NOMO-1 treated with DMSO at 0.1 percent for 48 hours (cell line): ENCODE data around the gene PALM3.
"Not testable (repeated sequence)": the region's sequence is repeated elsewhere in the genome, so short reads cannot be mapped to it uniquely, and the experiment has no call there.

Experiments
- DNase-seq: peaks from one replicate; lab custom pipeline; 2025; ENCODE audit not compliant: unreplicated experiment; lab: John Stamatoyannopoulos, UW

Gene PALM3

DNA sequence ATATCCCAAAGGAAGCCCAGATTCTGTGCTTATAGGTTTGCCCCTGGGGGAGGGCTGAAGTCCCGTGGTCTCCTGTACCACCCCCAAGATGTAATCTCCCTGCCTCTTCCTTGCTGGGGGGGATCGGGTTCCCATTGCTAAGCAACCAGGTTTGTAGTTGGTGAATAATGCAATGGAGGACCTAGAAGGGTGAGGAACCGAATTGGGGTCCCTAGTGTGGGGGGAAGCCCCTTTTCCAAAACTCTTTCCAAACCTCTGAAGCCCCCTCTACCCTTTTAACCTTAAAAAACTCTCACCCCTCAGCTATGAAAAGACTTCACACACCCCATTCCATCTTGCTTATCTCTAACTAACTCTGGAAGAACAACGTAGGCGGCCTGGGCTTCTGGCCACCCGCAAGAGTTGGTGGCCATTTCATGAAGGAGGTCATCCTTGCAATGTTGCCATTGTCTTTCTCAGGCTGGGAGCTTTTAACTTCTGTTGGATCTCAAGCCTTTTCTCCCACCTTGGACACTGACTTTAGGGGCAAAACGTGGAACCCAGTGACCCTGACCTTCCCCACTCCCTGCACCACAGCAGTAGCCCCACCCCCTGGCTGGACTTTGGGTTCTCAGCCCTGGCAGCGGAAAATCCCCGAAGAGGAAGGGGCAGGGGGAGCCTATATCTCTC lies 661 bp downstream of the PALM3 start:
- DNase-seq = no peak

DNA sequence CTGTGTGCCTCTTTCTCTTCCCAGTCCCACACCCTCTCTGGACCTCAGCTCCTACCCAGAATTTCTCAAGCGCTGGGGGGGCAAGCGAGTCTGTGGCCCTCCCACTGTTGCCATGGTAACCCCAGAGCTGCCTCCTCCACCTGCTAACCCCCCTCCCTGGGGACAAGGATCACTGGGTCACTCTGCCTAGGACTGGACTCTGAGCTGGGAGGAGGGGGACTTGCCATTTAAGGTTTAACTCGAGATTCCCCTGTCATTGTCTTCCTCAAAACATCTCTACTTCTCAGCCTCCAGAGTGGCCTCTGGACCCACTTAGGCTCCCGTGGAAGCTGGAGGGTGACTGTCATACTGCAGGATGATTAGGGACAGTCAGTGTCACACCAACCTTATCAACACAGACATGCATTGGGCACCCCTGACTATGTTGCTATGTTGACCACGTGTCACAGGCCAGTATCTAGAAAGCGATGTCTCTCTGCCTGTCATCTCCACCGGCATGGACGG lies 2.2 kb downstream of the PALM3 start:
- DNase-seq = no peak

DNA sequence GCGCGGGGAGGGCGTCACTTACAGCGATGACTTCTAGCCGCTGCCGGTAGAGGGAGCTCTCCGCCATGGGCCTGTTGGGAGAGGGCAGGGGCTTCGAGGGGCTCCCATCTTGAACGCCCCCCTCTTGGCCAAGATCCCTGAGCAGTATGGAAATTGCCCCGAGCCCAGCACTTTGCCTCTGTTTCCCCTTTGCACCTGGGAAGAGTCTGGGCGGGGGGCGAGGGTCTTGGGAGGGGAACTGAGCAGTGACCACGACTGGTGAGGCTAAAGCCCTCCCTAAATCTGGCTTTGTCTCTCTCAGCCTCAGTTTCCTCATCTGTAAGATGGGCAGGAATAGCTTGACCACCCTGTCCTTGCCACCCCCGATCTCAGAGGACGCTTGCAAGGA lies 2.8 kb downstream of the PALM3 start:
- peak; percentile 20 for DNase-seq

DNA sequence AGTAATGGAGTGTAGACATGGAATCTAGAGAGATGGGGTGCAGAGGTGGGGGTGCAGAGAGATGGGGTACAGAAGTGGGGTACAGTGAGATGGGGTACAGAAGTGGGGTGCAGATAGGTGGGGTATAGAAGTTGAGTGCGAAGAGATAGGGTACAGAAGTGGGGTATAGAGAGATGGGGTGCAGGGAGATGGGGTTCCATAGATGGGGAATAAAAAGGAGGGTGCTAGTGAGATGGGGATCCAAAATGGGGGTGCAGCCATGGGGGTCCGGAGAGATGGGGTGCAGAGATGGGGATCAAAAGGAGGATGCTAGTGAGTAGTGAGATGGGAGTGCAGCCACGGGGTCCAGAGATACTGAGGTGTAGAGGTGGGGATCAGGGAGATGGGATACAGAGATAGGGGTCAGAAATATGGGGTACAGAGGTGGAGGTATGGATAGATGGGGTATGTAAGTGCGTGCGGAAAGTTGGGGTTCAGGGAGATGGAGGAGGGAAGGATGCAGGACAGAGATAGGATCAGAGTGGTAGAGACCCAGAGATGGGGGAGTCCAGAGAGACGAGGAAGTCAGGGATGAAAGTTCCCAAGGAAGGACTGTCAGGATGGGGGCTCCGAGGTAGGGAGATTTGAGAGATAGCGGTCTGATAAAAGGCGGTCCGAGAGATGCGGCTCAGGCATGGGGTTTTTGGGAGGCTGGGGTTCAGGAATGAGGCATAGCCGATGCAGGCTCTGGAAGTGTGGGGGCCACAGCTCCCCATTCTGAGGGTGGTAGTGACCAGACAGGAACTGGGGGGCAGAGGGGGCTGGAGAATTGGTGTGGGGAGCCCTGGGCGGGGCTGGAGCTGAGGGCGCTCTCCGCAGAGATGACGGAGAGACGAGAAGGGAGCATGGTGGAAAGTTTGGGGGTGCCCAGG lies 3.4 kb downstream of the PALM3 start:
- DNase-seq = no peak

DNA sequence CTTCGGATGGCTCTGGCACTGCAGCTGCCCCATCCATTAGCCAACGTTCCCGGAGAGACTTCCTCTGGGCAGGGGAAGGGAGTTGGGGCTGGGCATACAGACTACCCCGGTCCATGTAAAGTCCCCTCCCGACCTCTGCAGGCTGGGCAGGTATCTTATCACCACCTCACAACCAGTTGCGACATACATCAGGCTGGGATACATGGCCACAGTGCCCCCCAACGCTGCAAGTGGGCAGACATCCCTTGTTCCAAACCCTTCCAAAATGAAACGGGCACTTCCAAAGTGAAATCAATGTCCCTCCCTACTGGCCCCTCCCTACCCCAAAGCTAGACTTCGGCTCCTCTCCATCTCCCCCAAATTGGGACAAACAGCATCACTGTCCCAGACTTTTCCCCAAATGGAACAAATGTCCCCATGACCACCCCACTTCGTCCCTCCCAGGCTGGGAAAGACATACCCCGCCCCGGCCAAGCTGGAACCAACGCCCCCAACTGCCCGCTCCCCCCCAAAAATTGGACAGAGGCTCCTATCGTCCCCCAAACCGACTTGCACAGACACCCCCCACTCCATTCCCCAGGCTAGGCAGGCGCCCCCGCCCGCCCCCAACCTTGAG lies 5.0 kb downstream of the PALM3 start:
- no peak for DNase-seq

DNA sequence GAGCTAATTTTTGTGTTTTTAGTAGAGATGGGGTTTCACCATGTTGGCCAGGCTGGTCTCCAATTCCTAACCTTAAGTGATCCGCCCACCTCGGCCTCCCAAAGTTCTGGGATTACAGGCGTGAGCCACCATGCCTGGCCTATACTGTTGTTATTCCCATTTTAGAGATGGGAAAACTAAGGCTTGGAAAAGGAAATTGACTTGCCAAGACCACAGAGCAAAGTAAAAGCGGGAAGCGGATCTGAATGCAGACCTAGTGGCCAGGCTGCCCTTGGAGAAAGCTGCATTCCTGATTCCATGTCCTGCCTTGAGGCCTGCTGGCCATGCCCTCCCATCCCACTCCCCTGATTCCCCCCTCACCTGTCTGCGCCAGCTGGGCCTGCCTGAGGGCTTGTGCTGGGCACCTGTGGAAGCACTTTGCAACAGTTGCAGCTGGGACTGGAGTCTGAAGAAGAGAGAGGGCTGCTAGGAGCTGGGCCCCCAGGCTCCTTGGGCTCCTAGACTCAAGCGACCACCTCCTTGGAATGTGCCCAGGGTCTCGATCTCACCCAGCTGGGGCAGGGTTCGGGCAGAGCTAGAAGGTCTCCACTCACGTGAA lies 5.7 kb downstream of the PALM3 start:
- DNase-seq = no peak

DNA sequence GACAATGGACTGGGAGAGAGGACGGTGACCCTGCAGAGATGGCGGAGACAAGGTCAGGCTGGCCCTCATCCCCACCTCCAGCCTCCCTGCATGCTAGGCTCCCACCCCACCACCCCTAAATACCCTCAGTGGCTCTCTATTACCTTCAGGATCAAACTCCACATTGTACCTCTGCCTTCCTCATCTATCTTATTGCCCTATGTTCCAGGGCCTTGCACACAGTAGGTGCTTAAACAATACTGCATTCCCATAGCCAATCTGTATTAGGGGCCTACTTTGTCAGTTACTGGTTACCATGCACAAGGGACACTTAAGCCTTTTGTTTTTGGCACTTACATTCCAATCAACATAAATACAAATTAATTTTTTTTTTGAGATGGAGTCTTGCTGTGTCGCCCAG lies 6.5 kb downstream of the PALM3 start:
- DNase-seq = no peak

DNA sequence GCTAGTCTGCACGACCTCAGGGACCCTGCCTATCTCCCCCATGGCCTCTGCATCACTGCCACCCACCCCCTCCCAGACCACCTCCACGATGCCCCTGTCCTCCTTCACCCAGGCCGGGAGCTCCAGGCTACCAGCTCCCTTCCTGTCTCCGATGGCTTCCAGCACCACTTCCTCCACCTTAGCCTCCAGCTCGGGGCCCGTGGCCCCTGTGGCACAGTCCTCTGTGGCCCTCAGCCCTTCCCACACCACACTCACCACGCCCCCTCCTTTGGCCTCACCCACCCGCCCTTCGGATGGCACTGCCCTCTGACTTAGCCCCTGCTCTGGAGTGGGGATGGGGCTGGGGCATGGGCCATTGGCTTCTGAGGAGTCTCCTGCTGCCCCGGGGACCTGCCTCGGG lies 7.2 kb downstream of the PALM3 start:
- no peak for DNase-seq

DNA sequence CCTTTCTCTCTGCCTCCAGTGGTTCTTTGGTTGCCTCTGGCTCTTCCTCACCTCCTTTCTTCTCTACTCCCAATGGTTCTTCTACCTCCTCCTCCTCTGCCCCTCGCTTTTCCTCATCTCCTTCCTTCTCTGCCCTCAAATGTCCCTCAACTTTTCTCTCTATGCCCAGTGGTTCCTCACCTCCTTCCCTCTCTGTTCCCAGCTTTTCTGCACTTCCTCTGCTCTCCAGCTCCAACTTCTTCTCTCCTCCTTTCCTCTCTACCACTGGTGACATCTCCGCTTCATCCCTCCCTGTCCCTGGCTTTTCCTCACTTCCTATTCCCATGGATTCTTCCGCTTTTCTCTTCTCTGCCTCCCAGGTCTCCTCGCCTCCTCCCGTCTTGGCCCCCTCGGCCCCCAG lies 7.8 kb downstream of the PALM3 start:
- DNase-seq = no peak

DNA sequence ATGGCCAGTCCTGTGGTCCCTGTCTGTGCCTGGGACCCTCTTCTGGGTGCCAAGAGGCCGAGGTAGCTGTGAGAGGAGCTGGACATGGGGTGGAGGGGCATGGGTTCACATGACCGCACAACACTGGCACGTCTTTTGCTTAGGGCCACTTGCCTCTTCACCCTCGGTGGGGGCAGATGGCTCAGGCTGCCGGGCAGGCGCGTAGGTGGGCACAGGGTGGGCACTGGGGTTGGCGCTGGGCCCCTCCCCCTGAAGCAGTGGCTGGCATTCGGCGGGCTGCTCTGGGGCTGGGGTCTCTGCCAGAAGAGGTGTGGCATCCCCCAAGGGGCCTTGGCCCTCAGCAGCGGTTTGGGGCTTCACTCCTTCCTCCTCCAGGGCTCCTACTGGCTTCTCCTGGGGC lies 8.4 kb downstream of the PALM3 start:
- no peak for DNase-seq

DNA sequence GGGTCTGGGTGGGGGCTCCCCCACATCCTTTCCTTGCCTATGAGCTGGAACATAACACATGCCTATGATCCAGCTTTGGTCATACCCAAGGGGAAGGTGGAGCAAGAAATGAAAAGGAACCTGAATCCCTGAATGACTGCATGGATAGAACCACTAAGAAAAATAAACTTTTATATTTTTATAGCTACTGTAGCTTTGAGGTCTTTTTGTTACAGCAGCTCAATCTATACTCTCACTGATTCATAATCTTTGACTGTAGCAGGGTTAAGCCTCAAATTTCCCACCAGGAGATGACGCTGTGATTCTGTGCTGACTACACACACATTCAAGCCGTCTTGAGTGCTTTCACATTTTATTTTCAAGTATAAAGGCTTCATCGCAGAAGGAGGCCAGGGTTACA lies 8.8 kb downstream of the PALM3 start:
- DNase-seq = no peak

DNA sequence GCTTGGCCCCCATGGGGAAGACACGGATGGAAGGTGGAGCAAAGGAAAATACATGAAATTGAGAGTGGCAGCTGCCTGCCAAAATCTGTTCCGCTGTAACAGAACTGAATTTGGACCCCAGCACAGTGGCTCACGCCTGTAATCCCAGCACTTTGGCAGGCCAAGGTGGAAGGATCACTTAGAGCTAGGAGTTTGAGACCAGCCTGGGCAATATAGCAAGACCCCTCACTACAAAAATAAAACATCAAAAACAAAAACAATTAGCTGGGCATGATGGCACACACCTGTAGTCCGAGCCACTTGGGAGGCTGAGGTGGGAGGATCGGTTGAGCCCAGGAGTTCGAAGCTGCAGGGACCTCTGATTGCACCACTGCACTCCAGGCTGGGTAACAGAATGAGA lies 9.4 kb downstream of the PALM3 start:
- no peak for DNase-seq

DNA sequence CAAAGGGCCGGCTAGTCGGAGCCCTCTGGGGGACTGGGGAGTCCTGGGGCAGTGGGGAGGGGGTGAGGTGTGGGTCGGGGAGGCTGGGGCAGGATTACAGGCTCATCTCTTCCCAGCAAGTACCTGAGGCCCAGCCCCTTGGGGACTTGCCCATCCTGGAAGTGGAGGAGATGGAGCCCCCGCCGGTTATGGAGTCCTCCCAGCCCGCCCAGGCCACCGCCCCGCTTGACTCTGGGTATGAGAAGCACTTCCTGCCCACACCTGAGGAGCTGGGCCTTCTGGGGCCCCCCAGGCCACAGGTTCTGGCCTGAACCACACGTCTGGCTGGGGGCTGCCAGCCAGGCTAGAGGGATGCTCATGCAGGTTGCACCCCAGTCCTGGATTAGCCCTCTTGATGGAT lies 9.9 kb downstream of the PALM3 start:
- no peak for DNase-seq

DNA sequence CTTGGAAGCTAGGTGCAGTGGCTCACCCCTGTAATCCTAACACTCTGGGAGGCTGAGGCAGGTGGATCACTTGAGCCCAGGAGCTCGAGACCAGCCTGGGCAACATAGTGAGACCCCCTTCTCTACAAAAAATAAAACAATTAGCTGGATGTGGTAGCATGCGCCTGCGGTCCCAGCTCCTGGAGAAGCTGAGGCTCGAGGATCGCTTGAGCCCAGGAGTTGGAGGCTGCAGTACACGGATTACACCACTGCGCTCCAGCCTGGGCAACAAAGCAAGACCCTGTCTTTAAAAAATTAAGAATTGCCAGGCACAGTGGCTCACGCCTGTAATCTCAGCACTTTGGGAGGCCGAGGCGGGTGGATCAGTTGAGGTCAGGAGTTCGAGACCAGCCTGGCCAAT lies 10.9 kb downstream of the PALM3 start:
- DNase-seq = not testable (repeated sequence)

DNA sequence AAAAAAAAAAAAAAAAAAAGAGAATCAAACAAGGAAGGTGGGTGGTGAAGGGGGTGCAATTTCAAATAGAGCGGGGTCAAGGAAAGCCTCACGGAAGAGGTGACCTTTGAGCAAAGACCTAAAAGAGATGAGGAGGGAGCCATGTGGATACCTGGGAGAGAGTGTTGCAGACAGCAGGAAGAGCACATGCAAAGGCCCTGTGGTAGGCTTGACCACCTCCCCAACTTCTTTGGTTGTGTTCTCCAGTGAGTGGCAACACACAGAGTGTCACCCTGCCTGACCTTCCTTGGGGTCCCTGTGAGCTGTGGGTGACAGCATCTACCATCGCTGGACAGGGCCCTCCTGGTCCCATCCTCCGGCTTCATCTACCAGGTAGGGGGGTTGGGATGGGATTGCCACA lies 11.4 kb downstream of the PALM3 start:
- DNase-seq = no peak

DNA sequence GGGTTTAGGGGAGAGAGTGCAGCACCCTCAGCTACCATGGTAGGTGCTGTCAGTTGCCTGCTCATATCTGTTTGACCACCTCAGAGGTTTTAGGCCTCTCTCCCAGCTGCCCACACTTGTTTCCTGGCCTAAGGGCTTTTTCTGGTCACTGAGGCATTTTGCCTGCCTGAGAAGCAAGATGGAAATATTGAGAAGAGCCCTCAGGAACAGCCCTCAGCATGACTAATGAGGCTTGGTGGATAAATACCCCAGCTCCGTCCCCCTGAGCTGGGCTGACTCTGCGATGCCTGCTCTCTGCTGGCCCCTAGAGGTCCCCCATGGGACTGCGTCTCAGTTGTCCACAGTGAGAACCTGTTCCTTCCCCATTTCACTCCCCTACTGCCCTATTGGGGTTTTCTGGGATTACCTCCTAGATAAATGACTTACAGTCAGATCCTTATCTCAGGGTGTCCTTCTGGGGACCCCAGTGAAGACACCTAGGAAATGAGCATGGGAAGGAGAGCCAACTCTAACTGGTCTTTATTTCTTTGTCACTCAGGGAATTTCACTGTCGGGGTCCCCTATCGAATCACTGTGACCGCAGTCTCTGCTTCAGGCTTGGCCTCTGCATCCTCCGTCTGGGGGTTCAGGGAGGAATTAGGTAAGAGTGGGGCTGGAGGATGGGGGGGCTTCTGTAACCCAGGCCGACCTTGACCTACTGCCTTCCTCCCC lies 13.3 kb downstream of the PALM3 start:
- peak; percentile 46 for DNase-seq

DNA sequence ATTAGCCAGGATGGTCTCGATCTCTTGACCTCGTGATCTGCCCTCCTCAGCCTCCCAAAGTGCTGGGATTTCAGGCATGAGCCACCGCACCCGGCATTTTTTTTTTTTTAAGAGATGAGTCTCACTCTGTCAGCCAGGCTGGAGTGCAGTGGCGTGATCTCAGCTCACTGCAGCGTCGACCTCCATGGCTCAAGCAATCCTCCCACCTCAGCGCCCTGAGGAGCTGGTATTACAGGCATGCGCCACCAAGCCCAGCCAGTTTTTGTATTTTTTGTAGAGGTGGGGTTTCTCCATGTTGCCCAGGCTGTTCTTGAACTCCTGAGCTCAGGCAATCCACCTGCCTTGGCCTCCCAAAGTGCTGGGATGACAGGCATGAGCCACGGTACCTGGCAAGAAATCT lies 14.0 kb downstream of the PALM3 start:
- not testable (repeated sequence) for DNase-seq

DNA sequence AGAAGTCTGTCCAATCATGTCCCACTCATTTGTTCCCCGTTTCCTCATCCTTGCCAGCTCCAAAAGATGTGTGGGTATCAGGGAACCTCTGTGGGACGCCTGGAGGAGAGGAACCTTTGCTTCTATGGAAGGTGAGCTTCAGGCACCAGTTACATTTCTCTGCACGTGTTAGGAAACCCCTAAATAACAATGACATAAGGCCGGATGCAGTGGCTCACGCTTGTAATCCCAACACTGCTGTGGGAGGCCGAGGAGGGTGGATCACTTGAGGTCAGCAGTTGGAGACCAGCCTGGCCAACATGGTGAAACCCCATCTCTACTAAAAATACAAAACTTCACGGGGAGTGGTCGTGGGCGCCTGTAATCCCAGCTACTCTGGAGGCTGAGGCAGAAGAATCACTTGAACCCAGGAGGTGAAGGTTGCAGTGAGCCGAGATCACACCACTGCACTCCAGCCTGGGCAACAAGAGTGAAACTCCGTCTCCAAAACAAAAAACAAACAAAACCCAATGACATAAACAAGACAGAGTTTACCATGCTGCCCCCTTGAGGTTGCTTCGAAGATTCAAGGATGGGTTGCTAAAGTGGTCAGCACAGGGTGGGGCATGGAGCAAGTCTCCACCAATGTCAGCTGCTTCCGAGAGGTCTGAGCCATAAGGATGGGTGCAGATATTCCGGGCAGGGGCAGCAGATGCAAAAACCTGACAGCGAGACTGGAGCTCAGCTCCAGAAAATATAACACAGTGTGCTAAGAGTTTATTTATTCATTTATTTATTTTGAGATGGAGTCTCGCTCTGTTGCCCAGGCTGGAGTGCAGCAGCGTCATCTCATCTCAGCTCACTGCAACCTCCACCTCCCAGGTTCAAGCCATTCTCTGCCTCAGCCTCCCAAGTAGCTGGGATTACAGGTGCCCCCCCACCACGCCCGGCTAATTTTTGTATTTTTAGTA lies 18.9 kb downstream of the PALM3 start:
- DNase-seq = peak; percentile 37

DNA sequence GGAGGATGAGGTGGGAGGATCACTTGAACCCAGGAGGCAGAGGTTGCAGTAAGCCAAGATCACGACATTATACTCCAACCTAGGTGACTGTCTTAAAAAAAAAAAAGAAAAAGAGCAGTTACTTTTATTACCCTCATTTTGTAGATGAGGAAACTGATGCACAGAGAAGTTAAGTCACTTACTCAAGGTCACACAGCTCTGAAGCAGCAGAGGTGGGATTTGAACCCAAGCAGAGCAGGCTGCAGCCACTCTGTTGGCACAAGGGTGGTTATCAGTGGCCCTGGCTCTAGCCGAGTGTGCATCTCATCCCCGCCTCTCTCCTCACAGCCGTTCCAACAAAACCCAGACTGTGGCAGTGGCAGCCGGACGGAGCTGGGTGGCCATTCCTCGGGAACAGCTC lies 22.7 kb downstream of the PALM3 start:
- no peak for DNase-seq

DNA sequence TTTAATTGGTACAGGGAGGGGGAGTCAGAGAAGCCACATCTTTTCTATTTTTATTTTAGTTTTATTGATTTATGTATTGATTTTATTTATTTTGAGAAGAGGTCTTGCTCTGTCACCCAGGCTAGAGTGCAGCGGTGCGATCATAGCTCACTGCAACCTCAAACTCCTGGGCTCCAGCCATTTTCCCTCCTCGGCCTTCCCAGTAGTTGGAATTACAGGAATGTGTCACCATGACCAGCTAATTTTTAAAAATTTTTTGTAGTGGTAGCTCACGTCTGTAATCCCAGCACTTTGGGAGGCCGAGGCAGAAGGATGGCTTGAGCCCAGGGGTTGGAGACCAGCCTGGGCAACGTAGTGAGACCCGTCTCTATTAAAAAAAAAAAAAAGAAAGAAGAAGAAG lies 26.2 kb downstream of the PALM3 start:
- no peak for DNase-seq
